Measurements from ENCODE around the gene RAP1GDS1.
"Not testable (repeated sequence)": the region's sequence is repeated elsewhere in the genome, so short reads cannot be mapped to it uniquely, and the experiment has no call there.

RAP1GDS1 gene

GRCh38 chr4:98289375-98289774 lies 28.2 kb downstream of the RAP1GDS1 start:
- no peak for DNase-seq

- DNase-seq: no peak
Observed at GRCh38 chr4:98290511-98290910, 29.3 kb downstream of the RAP1GDS1 start.

GRCh38 chr4:98293104-98293887 lies 32.1 kb downstream of the RAP1GDS1 start:
- no peak for DNase-seq

- no peak for DNase-seq
Observed at GRCh38 chr4:98298022-98298421, 36.8 kb downstream of the RAP1GDS1 start.

- no peak for DNase-seq
Observed at GRCh38 chr4:98300706-98301105, 39.5 kb downstream of the RAP1GDS1 start.

- DNase-seq: no peak
Observed at GRCh38 chr4:98305576-98305975, 44.4 kb downstream of the RAP1GDS1 start.

- no peak for DNase-seq
Observed at GRCh38 chr4:98310867-98311266, 49.7 kb downstream of the RAP1GDS1 start.

- no peak for DNase-seq
Observed at GRCh38 chr4:98311656-98312055, 50.5 kb downstream of the RAP1GDS1 start.

GRCh38 chr4:98314791-98315565 lies 53.8 kb downstream of the RAP1GDS1 start:
- DNase-seq: no peak

- no peak for DNase-seq
Observed at GRCh38 chr4:98318521-98318920, 57.3 kb downstream of the RAP1GDS1 start.

- no peak for DNase-seq
Observed at GRCh38 chr4:98319021-98319420, 57.8 kb downstream of the RAP1GDS1 start.

GRCh38 chr4:98326168-98326567 lies 65.0 kb downstream of the RAP1GDS1 start:
- no peak for DNase-seq

GRCh38 chr4:98327694-98328093 lies 66.5 kb downstream of the RAP1GDS1 start:
- no peak for DNase-seq

- DNase-seq: not testable (repeated sequence)
Observed at GRCh38 chr4:98329879-98330640, 68.9 kb downstream of the RAP1GDS1 start.

- no peak for DNase-seq
Observed at GRCh38 chr4:98332017-98332416, 70.8 kb downstream of the RAP1GDS1 start.

- DNase-seq: no peak
Observed at GRCh38 chr4:98334461-98334860, 73.3 kb downstream of the RAP1GDS1 start.

GRCh38 chr4:98338761-98339438 lies 77.7 kb downstream of the RAP1GDS1 start:
- DNase-seq: no peak

GRCh38 chr4:98341309-98341708 lies 80.1 kb downstream of the RAP1GDS1 start:
- DNase-seq: no peak

GRCh38 chr4:98343626-98344025 lies 82.4 kb downstream of the RAP1GDS1 start:
- DNase-seq: no peak

GRCh38 chr4:98345838-98346237 lies 84.7 kb downstream of the RAP1GDS1 start:
- no peak for DNase-seq

GRCh38 chr4:98352396-98352795 lies 91.2 kb downstream of the RAP1GDS1 start:
- DNase-seq: no peak

GRCh38 chr4:98352940-98353339 lies 91.8 kb downstream of the RAP1GDS1 start:
- no peak for DNase-seq

Data from NCI-H1436 (cell line).